Keratinocyte (primary cell): ENCODE results near the gene SUPT5H.

Source experiments
- EZH2 ChIP-seq: IDR thresholded peaks from one replicate; pipeline ENCODE4 v1.6.1; 2012; ENCODE audit warnings: inconsistent platforms, mild to moderate bottlenecking, low read length, moderate library complexity
- TF ChIP-seq, protein P1 (sequence below), 3 experiments: IDR thresholded peaks in 1 of 3; conservative IDR thresholded peaks in 1 of 3; optimal IDR thresholded peaks in 1 of 3; 2 replicates in 2 of 3; 3 replicates in 1 of 3; pipeline versions ENCODE3 to v1.5.1; 2011; ENCODE audit warnings: low read length in 3 of 3, mild to moderate bottlenecking in 3 of 3, moderate library complexity in 2 of 3, control low read depth in 1 of 3, inconsistent platforms in 1 of 3; ENCODE audit not compliant: insufficient read depth in 2 of 3; ENCODE audit errors: extremely low read depth in 1 of 3

DNA sequence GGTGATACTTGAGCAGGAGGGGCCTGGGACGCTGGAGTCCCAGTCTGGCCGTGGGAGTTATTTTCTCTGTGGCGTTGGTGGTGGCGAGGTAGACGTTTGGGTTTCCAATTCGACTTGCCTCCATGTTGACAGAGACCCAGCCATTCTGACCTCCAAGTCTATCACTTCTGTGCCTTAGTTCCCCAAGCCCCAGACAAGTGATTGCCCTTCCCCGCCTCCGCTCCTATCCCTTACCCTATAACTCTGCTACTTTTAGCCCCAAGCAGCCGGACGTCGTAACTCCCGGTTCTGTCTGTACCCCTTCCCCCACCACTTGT lies 35.8 kb downstream of the SUPT5H start:
- TF ChIP-seq, protein P1, sequence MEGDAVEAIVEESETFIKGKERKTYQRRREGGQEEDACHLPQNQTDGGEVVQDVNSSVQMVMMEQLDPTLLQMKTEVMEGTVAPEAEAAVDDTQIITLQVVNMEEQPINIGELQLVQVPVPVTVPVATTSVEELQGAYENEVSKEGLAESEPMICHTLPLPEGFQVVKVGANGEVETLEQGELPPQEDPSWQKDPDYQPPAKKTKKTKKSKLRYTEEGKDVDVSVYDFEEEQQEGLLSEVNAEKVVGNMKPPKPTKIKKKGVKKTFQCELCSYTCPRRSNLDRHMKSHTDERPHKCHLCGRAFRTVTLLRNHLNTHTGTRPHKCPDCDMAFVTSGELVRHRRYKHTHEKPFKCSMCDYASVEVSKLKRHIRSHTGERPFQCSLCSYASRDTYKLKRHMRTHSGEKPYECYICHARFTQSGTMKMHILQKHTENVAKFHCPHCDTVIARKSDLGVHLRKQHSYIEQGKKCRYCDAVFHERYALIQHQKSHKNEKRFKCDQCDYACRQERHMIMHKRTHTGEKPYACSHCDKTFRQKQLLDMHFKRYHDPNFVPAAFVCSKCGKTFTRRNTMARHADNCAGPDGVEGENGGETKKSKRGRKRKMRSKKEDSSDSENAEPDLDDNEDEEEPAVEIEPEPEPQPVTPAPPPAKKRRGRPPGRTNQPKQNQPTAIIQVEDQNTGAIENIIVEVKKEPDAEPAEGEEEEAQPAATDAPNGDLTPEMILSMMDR (optimal IDR thresholded peaks at IDR 0.05 in 1 of 3, IDR thresholded peaks at IDR 0.05 in 1 of 3, conservative IDR thresholded peaks at IDR 0.05 in 1 of 3; ENCODE audit: extremely low read depth in 1 of 3, insufficient read depth in 2 of 3, low read length in 3 of 3): no peak
- TF ChIP-seq EZH2: no peak
